Measurements from ENCODE around the gene TRABD2B.

DNA sequence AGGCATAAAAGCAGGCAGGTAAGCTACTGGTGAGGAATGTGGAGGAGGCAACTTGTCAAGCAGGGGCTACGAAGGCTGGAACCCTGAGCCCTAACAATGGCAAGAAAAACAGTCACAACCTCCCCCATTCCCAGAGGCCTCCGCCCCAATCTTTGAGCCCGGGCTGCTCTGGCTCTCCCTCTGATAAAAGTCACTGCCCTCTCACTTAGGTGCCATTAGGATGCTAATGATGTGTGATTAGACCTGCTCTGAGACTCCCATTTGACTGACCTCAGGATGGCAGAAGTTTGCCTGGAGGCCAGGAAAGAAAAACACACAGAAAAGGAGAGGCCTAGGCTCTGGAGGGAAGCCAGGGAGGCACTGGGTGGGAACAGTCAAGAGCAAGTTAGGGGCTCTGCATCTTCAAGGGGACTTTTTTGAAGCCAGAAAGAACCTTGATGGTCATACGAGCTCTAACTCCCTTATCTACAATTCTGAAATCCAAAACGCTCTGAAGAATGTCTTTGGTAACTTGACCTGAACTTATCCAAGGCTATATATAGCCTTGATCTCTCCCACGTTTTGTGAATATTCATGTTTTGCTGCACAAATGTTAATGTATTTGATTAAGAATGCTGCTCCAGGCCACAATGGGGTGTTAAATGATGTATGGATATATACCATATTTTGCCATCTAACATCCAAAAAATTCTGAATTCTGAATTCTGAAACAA, 98.9 kb downstream of the TRABD2B start:
- TF ChIP-seq, protein P1, sequence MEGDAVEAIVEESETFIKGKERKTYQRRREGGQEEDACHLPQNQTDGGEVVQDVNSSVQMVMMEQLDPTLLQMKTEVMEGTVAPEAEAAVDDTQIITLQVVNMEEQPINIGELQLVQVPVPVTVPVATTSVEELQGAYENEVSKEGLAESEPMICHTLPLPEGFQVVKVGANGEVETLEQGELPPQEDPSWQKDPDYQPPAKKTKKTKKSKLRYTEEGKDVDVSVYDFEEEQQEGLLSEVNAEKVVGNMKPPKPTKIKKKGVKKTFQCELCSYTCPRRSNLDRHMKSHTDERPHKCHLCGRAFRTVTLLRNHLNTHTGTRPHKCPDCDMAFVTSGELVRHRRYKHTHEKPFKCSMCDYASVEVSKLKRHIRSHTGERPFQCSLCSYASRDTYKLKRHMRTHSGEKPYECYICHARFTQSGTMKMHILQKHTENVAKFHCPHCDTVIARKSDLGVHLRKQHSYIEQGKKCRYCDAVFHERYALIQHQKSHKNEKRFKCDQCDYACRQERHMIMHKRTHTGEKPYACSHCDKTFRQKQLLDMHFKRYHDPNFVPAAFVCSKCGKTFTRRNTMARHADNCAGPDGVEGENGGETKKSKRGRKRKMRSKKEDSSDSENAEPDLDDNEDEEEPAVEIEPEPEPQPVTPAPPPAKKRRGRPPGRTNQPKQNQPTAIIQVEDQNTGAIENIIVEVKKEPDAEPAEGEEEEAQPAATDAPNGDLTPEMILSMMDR (IDR thresholded peaks at IDR 0.05; ENCODE audit: low read depth, low read length, poor library complexity, severe bottlenecking) = no peak
- TF ChIP-seq EZH2phosphoT487 (IDR thresholded peaks at IDR 0.05; ENCODE audit: borderline replicate concordance, low read length) = no peak
